G401.6 (cell line): ENCODE results near the gene WWOX.

Experiments used
- FAIRE-seq: peaks from 2 replicates; lab custom pipeline; 2012; peaks lifted over from hg19 to GRCh38; lab: Jason Lieb, UNC

Gene WWOX

GRCh38 chr16:78303946-78304345, 204.5 kb downstream of the WWOX start:
- no peak for FAIRE-seq

GRCh38 chr16:78306361-78306760, 206.9 kb downstream of the WWOX start:
- FAIRE-seq: no peak

DNA sequence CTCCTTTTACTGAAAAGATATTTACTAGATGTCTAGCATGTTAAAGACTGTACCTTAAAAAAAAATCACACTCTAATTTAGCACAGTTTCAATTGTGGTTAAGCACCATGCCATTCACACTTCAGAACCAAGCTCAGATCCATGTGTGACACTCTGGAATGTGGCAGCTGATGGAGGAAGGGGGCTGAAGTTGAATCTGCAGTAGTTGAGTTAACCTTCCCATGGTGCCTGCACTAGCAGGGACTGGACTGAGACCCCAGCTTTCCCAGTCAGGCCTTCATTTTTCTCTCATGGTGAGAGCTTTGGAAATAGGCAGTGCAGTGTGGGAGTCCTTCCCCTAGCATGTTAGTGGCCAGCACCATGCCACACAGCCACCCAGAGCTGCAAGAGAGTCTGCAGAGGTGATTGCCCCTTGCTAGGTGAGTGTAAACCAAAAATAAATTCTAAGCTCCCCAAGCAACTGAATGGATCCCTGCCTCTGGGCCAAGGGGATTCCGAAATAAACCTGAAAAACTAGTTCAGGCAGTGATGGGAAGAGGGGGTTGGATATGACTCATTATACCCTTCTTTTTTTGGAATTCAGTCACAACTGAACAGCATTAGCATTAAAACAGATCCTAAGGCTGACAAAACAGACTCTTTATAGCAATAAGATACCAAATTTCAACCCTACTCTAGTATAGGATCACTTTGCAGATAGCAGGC, 208.5 kb downstream of the WWOX start:
- FAIRE-seq: no peak

DNA sequence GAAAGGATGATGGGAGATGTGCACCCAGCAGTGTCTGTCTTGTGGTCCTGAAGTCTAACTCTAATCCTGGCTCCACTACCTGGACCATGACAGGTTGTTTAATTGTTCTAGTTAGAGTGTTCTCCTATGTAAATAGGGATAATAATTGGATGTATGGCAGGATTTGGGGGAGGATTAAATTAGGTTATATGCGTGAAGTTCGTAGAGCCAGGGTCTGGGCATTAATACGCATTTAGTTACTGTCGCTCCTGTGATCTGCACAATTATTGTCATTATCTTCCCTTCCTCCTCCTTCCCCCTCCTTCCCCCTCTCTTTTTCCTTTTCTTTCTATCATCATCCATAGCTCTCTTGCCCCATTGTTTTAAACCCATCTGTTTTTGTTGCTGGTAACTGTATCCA, 210.3 kb downstream of the WWOX start:
- FAIRE-seq: no peak

GRCh38 chr16:78310196-78310595, 210.7 kb downstream of the WWOX start:
- FAIRE-seq: no peak

- FAIRE-seq: no peak
These were observed 211.6 kb downstream of the WWOX start for GRCh38 chr16:78310990-78311561.

GRCh38 chr16:78311831-78312230, 212.4 kb downstream of the WWOX start:
- no peak for FAIRE-seq

GRCh38 chr16:78317564-78318240, 218.2 kb downstream of the WWOX start:
- FAIRE-seq: no peak

DNA sequence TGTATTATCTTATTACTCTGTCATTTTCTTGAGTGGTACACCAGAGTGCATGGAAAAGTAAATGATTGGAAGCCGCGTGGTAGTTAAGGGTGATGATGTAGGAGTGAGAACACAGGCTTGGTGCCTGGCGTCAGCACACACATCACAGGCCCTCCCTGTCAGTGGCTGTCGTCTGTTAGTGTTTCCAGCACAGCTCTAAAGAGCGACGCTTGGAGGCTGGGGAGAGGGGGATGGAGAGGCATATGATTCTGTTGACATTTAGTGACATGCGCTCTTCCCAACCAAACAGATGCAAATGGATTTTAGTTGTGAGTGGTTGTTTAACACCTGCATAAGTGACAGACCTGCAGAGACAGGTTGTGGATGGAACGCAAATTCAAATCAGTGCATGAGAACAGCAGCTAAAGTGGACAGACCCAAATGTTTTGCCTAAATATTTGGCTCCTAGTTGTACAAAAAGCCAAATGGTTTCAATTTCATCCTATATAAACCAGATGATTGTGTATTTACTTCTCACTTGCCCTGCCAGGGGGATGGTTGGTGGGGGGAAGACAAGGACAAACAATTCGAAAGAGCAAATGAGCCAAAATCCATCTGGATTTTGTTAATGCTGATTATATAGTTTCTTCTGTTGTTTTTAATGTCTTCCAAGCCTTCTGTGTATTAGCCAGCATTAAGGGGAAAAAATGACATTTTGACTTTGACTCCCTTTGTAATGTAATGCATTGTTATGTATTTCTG, 222.3 kb downstream of the WWOX start:
- FAIRE-seq: no peak

DNA sequence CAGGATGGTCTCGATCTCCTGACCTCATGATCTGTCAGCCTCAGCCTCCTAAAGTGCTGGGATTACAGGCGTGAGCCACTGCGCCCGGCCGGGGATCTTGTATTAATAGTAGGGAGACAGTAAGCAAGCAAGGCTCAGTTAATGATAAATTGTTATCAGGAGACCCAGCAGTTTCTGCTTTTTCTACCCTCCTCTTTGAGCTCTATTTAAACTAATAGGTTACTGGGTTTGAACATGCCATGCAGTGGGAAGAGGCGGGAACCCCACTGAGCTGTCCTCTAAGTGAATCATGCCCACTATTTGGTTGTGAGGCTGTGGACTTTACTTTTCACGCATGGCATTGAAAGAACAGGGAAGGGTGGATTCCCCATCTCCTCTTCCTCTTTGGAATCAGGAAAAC, 223.9 kb downstream of the WWOX start:
- FAIRE-seq: no peak

- FAIRE-seq: no peak
These were observed 225.3 kb downstream of the WWOX start for GRCh38 chr16:78324649-78325285.

DNA sequence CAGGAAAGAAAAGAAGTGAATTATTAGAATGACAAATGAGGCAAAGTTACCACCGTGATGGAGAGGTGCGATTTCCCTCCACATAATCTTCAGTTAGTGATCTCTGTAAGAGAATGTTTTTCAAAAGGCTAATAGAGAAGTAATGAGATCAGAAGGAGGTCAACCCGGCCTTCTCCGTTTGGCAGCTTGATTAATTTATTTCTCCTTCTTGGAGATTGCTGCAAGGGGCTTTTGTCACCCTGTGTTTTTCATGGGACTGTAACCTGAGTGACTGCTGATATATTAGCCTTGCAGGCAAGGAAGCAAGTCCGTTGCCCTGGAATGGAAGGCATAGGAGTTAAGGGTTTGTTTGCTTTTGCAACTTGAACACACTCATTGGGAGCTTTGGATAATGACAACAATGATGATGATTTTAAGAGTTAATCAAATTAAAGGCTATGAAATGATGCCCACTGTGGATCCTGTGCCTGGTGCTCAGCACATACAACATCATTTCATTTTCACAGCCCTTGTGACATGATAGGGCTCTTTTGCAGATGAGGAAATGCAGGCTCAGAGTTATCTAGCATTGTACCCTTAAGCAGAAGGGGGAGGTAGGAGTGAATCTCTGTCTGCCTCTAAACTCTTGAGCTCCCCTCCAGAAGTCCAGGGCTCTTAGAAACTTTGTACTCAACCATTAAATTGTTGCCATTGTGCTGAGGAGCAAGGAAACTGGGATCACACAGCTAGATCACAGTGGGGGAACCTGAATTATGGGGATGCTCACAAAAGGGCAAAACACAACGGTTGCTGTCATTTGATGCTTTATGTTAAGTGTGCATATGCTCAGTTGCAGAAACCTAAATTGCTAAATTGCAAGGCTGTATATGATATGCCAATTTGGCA, 226.3 kb downstream of the WWOX start:
- FAIRE-seq: no peak

- no peak for FAIRE-seq
These were observed 227.3 kb downstream of the WWOX start for GRCh38 chr16:78326731-78327130.

DNA sequence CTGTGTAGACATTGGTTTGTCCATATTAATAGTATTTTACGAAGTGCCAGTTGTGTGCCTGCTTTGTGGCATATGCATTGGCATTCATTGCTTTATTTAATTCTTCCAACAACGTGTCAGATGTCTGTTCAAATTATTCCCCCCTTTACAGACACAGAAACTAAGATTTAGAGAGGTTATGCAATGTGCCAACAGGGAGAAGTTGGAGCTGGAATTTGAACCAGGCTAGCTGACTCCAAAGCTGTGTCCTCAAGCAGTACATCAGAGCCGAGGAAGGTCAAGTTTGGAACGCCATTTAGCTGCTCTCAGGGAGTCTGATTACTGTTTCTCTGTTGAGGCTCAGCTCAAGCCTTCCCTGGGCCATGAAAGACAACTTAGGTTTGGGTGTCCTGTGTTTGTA, 232.3 kb downstream of the WWOX start:
- FAIRE-seq: no peak

GRCh38 chr16:78333808-78334207, 234.4 kb downstream of the WWOX start:
- no peak for FAIRE-seq

DNA sequence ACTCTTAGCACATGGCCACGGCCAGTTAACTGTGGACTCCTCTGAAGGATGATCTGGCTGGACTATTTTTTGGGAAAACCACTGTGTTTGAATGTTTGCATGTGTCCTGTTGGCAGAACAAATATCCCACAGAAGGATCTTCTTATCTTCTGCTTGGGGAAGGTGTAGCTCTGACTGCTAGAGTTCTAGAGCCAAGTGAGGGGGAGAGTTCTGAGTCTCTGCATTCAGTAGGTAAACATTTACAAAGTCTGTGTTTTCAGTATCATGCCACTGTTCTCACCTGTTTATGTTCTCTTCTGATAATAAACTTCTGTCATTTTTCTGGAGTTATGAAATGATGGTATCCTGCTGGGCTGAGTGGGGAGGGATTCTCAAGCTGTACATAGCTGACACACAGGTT, 241.1 kb downstream of the WWOX start:
- FAIRE-seq: no peak

- no peak for FAIRE-seq
These were observed 248.6 kb downstream of the WWOX start for GRCh38 chr16:78348068-78348467.

DNA sequence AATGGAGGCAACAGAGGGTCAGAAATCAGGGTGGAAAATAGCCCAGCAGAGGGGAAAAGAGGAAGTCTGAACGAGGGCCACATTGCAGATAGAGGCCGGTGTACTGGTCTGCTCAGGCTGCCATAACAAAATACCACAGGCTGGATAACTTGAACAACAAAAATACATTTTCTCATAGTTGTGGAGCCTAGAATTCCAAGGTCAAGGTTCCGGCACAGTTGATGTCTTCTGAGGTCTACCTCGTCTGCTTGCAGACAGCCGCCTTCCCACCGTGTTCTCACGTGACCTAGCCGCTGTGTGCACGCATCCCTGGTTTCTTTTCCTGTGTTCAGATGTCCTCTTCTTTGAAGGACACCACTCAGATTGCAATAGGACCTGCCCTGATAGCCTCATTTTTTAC, 249.4 kb downstream of the WWOX start:
- FAIRE-seq: no peak

DNA sequence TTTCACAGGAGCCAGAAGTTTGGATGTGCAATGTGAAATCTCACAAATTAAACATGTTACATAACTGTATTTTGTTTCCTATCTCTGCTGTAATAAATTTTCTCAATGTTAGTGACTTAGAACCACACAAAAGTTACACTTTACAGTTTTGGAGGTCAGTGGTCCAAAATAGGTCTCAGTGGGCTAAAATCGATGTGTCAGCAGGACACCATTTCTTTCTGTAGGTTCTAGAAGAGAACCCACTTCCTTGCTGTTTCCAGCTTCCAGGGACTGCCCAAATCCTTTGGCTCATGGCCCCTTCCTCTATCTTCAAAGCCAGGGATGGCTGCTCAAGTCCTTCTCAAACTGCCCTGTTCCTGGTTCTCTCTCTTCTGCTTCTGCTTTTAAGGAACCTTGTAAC, 252.7 kb downstream of the WWOX start:
- no peak for FAIRE-seq

DNA sequence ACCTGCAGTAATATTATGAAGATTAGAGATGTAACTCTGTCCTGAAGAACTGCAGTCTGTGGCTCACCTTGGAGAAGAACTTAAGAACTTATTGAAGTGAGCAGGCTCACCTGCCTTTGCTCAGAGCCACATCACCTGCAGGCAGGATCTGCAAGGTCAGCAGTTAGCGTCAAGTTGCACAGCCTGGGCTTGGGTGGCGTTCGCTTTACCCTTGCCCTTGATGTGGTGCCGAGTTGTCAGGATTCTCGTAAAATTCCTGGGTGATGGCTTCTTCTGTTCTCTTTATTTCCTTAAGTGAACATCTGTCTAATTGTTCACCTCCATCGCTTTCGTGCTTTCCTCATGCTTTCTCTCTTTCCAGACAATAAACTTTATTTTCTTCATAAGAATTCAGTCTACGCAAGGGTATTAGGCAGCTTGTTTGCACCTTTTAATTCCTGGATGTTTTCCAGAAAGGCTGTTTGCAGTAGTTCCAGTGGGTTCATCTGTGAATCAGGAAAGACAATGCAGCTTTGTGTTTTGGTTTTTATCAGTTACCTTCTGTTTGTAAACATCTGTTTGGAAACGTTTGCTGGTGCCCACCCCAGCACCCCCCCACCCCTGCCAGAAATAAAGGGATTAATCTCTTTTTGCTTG, 254.3 kb downstream of the WWOX start:
- no peak for FAIRE-seq

- FAIRE-seq: no peak
These were observed 263.2 kb downstream of the WWOX start for GRCh38 chr16:78362524-78363135.
